ENCODE measurements around the gene PDCD1.

GRCh38 chr2:241862093-241862492, 3.4 kb upstream of the PDCD1 start:
- TF ChIP-seq CTCF (IDR thresholded peaks at IDR 0.05; ENCODE audit: borderline replicate concordance, extremely low read depth, low read length, poor library complexity, severe bottlenecking), result no peak
- TF ChIP-seq EZH2 (IDR thresholded peaks at IDR 0.05; ENCODE audit: borderline replicate concordance, low read depth, low read length, severe bottlenecking), result no peak
